Panc1 (cell line): Measurements from ENCODE around the gene LPP. TPM values are rescaled to one million over a fixed set of nuclear protein-coding genes. Genes with fewer than 3 reads are reported as not detected.

ENCODE experiments used
- ATAC-seq: fragments of 200-7000 bp; cut with Tn5 transposase; 2 replicates; pipeline ENCODE4 v1.9.1; 2020; ENCODE audit warnings: mild to moderate bottlenecking, moderate library complexity
- BruUV-seq: library from RNA; stranded (reverse); fragments of 400-500 nt; replicated peaks from 2 replicates; lab custom pipeline; 2021; lab: Mats Ljungman, UMichigan
- CTCF ChIA-PET: fragments of 300-600 bp; sonication (Branson Sonifier 250); formaldehyde crosslinking; loops from one replicate; lab custom pipeline; 2022; ENCODE audit warnings: antibody characterized with exemption; lab: Charles Lee
- POLR2A ChIA-PET: fragments of 300-600 bp; sonication (Branson Sonifier 250); formaldehyde crosslinking; loops from one replicate; lab custom pipeline; 2022; ENCODE audit warnings: antibody characterized with exemption; lab: Charles Lee
- DNase-seq: peaks from one replicate; pipeline ENCODE4 v3.0.0-alpha.2; 2010; ENCODE audit warnings: low read depth, low spot score
- H3K27ac ChIP-seq: 2 replicates; pipeline ENCODE4 v1.5.1; 2011; ENCODE audit warnings: mild to moderate bottlenecking, low read length, inconsistent platforms
- H3K27me3 ChIP-seq: fragments of 200-500 bp; sonication (Bioruptor generic); 2 replicates; pipeline ENCODE4 v1.6.0; 2014; ENCODE audit warnings: low read length, inconsistent platforms; ENCODE audit not compliant: control insufficient read depth, insufficient read depth
- H3K36me3 ChIP-seq: fragments of 200-500 bp; sonication (Bioruptor generic); 2 replicates; pipeline ENCODE4 v1.5.1; 2014; ENCODE audit warnings: inconsistent platforms, mild to moderate bottlenecking, low read length, moderate library complexity; ENCODE audit not compliant: control insufficient read depth, insufficient read depth
- H3K4me1 ChIP-seq: 2 replicates; pipeline ENCODE4 v1.5.1; 2011; ENCODE audit warnings: inconsistent platforms, mild to moderate bottlenecking, low read length, moderate library complexity; ENCODE audit not compliant: control insufficient read depth, insufficient read depth
- H3K4me3 ChIP-seq, 2 experiments: 2 replicates each; pipeline ENCODE4 v1.5.1; 2011 to 2012; ENCODE audit warnings: low read depth in 2 of 2, low read length in 2 of 2, mild to moderate bottlenecking in 2 of 2, inconsistent platforms in 1 of 2, moderate library complexity in 1 of 2
- H3K9me3 ChIP-seq: fragments of 200-500 bp; sonication (Bioruptor generic); 2 replicates; pipeline ENCODE4 v1.5.1; 2014; ENCODE audit warnings: low read depth, mild to moderate bottlenecking, inconsistent platforms, low read length, moderate library complexity; ENCODE audit not compliant: control insufficient read depth, insufficient read depth
- POLR2AphosphoS5 ChIP-seq: IDR thresholded peaks from 2 replicates; pipeline ENCODE4 v1.6.1; 2012; ENCODE audit warnings: mild to moderate bottlenecking, low read depth, low read length, moderate library complexity
- SIN3A ChIP-seq: IDR thresholded peaks from 2 replicates; pipeline ENCODE4 v1.6.1; 2012; ENCODE audit warnings: low read depth, mild to moderate bottlenecking, low read length, moderate library complexity, borderline replicate concordance; ENCODE audit not compliant: insufficient read depth
- TCF7L2 ChIP-seq: IDR thresholded peaks from 2 replicates; pipeline ENCODE4 v1.6.1; 2011; ENCODE audit warnings: mild to moderate bottlenecking, low read depth, low read length, inconsistent platforms
- in situ Hi-C: cut with HindIII; loops from 2 replicates; pipeline ENCODE4 v1.10.0; 2016; ENCODE audit warnings: low sequenced_read_pairs, low pct_unique_long_range_greater_than_20kb
- intact Hi-C: fragments of 100-400 bp; cut with micrococcal nuclease; formaldehyde crosslinking; loops from one replicate; pipeline ENCODE4 v1.10.0; 2022; ENCODE audit not compliant: unreplicated experiment
- total RNA-seq: library from RNA; stranded (reverse); gene quantifications from one replicate; pipeline ENCODE4 v1.2.1, GENCODE V29; 2021; ENCODE audit not compliant: unreplicated experiment
- TF ChIP-seq, protein P1 (sequence below): fragments of 450-650 bp; IDR thresholded peaks from 2 replicates; pipeline ENCODE4 v1.5.1; 2017; ENCODE audit warnings: mild to moderate bottlenecking
- TF ChIP-seq, protein P2 (sequence below), 2 experiments: IDR thresholded peaks; 2 replicates each; pipeline ENCODE4 v1.6.1; 2011 to 2012; ENCODE audit warnings: low read depth in 2 of 2, control low read depth in 1 of 2, low read length in 1 of 2, mild to moderate bottlenecking in 1 of 2, moderate library complexity in 1 of 2; ENCODE audit not compliant: insufficient read depth in 1 of 2

The LPP gene
- total RNA-seq, 1 experiment from 2014 or later = 90.0 TPM

GRCh38 chr3:188937389-188937788, 783.4 kb downstream of the LPP start:
- no peaks in the 10 kb centered on the region for H3K4me1 ChIP-seq
- no TSS peak for BruUV-seq
- DNase-seq = no peak
- no peaks in the 10 kb centered on the region for H3K36me3 ChIP-seq
- ChIA-PET CTCF (no interaction called here), POLR2A (no interaction called here)
- in situ Hi-C loops = no loop called here
- TF ChIP-seq SIN3A (no peak), POLR2AphosphoS5 (no peak), TCF7L2 (no peak)
- TF ChIP-seq, protein P1, sequence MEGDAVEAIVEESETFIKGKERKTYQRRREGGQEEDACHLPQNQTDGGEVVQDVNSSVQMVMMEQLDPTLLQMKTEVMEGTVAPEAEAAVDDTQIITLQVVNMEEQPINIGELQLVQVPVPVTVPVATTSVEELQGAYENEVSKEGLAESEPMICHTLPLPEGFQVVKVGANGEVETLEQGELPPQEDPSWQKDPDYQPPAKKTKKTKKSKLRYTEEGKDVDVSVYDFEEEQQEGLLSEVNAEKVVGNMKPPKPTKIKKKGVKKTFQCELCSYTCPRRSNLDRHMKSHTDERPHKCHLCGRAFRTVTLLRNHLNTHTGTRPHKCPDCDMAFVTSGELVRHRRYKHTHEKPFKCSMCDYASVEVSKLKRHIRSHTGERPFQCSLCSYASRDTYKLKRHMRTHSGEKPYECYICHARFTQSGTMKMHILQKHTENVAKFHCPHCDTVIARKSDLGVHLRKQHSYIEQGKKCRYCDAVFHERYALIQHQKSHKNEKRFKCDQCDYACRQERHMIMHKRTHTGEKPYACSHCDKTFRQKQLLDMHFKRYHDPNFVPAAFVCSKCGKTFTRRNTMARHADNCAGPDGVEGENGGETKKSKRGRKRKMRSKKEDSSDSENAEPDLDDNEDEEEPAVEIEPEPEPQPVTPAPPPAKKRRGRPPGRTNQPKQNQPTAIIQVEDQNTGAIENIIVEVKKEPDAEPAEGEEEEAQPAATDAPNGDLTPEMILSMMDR = no peak
- TF ChIP-seq, protein P2, sequence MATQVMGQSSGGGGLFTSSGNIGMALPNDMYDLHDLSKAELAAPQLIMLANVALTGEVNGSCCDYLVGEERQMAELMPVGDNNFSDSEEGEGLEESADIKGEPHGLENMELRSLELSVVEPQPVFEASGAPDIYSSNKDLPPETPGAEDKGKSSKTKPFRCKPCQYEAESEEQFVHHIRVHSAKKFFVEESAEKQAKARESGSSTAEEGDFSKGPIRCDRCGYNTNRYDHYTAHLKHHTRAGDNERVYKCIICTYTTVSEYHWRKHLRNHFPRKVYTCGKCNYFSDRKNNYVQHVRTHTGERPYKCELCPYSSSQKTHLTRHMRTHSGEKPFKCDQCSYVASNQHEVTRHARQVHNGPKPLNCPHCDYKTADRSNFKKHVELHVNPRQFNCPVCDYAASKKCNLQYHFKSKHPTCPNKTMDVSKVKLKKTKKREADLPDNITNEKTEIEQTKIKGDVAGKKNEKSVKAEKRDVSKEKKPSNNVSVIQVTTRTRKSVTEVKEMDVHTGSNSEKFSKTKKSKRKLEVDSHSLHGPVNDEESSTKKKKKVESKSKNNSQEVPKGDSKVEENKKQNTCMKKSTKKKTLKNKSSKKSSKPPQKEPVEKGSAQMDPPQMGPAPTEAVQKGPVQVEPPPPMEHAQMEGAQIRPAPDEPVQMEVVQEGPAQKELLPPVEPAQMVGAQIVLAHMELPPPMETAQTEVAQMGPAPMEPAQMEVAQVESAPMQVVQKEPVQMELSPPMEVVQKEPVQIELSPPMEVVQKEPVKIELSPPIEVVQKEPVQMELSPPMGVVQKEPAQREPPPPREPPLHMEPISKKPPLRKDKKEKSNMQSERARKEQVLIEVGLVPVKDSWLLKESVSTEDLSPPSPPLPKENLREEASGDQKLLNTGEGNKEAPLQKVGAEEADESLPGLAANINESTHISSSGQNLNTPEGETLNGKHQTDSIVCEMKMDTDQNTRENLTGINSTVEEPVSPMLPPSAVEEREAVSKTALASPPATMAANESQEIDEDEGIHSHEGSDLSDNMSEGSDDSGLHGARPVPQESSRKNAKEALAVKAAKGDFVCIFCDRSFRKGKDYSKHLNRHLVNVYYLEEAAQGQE (IDR thresholded peaks at IDR 0.05; ENCODE audit: insufficient read depth in 1 of 2, low read depth in 2 of 2, low read length in 1 of 2) = no peak
- intact Hi-C loops = no loop called here
- H3K4me3 ChIP-seq = no peak overlapping the region
- no peaks in the 10 kb centered on the region for H3K27me3 ChIP-seq
- H3K27ac ChIP-seq = no peak overlapping the region
- no peaks in the 10 kb centered on the region for H3K9me3 ChIP-seq
- ATAC-seq = no peak

DNA sequence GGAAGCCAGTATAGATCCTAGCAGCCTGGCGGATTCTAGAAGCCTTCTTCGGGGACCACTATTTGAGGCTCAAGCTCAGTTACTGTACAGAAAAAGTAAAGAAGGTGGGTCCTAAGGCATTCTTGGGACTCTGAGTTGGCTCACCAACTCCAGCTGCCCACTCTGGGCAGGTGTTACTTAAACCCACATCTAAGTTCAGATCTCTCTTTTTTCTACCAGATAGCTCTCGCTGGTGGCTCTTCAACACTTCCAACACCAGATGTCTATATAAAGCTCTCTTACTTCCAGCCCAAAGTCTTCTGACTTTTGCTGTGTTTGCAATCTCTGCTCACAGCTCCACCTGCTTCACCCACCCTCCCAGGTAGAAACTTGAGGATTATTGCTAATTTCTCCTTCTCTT, 785.0 kb downstream of the LPP start:
- H3K4me3 ChIP-seq = no peak overlapping the region
- ChIA-PET POLR2A (no interaction called here), CTCF (no interaction called here)
- ATAC-seq = no peak
- intact Hi-C loops = no loop called here
- H3K4me1 ChIP-seq = no peaks in the 10 kb centered on the region
- H3K27ac ChIP-seq = no peak overlapping the region
- TF ChIP-seq, protein P2 (IDR thresholded peaks at IDR 0.05; ENCODE audit: insufficient read depth in 1 of 2, low read depth in 2 of 2, low read length in 1 of 2) = no peak
- TF ChIP-seq TCF7L2 (no peak), SIN3A (no peak), POLR2AphosphoS5 (no peak)
- TF ChIP-seq, protein P1 = no peak
- H3K36me3 ChIP-seq = no peaks in the 10 kb centered on the region
- DNase-seq = no peak
- no TSS peak for BruUV-seq
- H3K9me3 ChIP-seq = no peaks in the 10 kb centered on the region
- in situ Hi-C loops = no loop called here
- no peaks in the 10 kb centered on the region for H3K27me3 ChIP-seq
